H1 (cell line): ENCODE measurements around the gene CHRNA3. TPM values are rescaled to one million over a fixed set of nuclear protein-coding genes. Genes with fewer than 3 reads are reported as not detected.

Experiments
- CTCF ChIA-PET: fragments of 300-600 bp; sonication (Branson Sonifier 250); formaldehyde crosslinking; loops from one replicate; lab custom pipeline; 2021; ENCODE audit not compliant: partially characterized antibody; lab: Charles Lee
- POLR2A ChIA-PET: fragments of 300-600 bp; sonication (Branson Sonifier 250); formaldehyde crosslinking; loops from one replicate; lab custom pipeline; 2021; ENCODE audit warnings: inconsistent platforms; ENCODE audit not compliant: partially characterized antibody; lab: Charles Lee
- DNase-seq, 2 experiments: peaks; one replicate each; pipeline versions ENCODE4 v3.0.0 to v3.0.0-alpha.2; 2010 to 2022; ENCODE audit warnings: low spot score in 2 of 2, low read depth in 1 of 2, mixed read lengths in 1 of 2
- FAIRE-seq: peaks from 2 replicates; lab custom pipeline; 2011; peaks lifted over from hg19 to GRCh38; lab: Jason Lieb, UNC
- H2AFZ ChIP-seq: 2 replicates; pipeline ENCODE4 v1.8.1; 2012; ENCODE audit warnings: low read length, inconsistent platforms
- H2AK5ac ChIP-seq: 2 replicates; pipeline ENCODE4 v1.6.1; 2013; ENCODE audit warnings: low read depth, low read length
- H2BK120ac ChIP-seq: replicated peaks from 2 replicates; pipeline ENCODE3; 2013; ENCODE audit warnings: low read depth, low read length, inconsistent platforms
- H2BK12ac ChIP-seq: 2 replicates; pipeline ENCODE4 v1.6.1; 2013; ENCODE audit warnings: low read depth, low read length
- H2BK15ac ChIP-seq: 2 replicates; pipeline ENCODE4 v1.6.1; 2013; ENCODE audit warnings: low read length
- H2BK20ac ChIP-seq: 2 replicates; pipeline ENCODE4 v1.6.1; 2013; ENCODE audit warnings: low read length
- H2BK5ac ChIP-seq: 2 replicates; pipeline ENCODE4 v1.6.1; 2013; ENCODE audit warnings: low read depth, low read length
- H3K14ac ChIP-seq: 2 replicates; pipeline ENCODE4 v1.6.1; 2013; ENCODE audit warnings: inconsistent platforms; ENCODE audit not compliant: insufficient read length
- H3K18ac ChIP-seq: 2 replicates; pipeline ENCODE4 v1.6.1; 2013; ENCODE audit warnings: low read length; ENCODE audit errors: extremely low read depth
- H3K23ac ChIP-seq: 2 replicates; pipeline ENCODE4 v1.6.1; 2013; ENCODE audit warnings: inconsistent platforms; ENCODE audit not compliant: insufficient read length
- H3K23me2 ChIP-seq: 2 replicates; pipeline ENCODE4 v1.6.1; 2013; ENCODE audit warnings: low read depth, low read length
- H3K27ac ChIP-seq: 2 replicates; pipeline ENCODE4 v1.6.1; 2011; ENCODE audit warnings: low read depth, low read length, inconsistent platforms
- H3K27me3 ChIP-seq, 4 experiments: replicated peaks in 1 of 4; 1 replicate in 1 of 4; 2 replicates in 3 of 4; pipeline versions ENCODE4 v1.6.1 to v1.8.1; 2011 to 2013; ENCODE audit warnings: low read length in 3 of 4, mild to moderate bottlenecking in 3 of 4, inconsistent platforms in 2 of 4, mixed read lengths in 2 of 4, moderate library complexity in 1 of 4; ENCODE audit not compliant: control insufficient read depth in 3 of 4, insufficient read depth in 3 of 4; ENCODE audit errors: extremely low read depth in 1 of 4
- H3K36me3 ChIP-seq, 4 experiments: 2 replicates each; pipeline versions ENCODE4 v1.6.1 to v1.8.1; 2011 to 2013; ENCODE audit warnings: mild to moderate bottlenecking in 4 of 4, low read length in 3 of 4, moderate library complexity in 2 of 4, control low read depth in 1 of 4, inconsistent platforms in 1 of 4; ENCODE audit not compliant: insufficient read depth in 4 of 4, control insufficient read depth in 2 of 4
- H3K4ac ChIP-seq: replicated peaks from 2 replicates; pipeline ENCODE3; 2013; ENCODE audit warnings: low read length, low read depth, mixed read lengths, inconsistent platforms; ENCODE audit not compliant: insufficient read length
- H3K4me1 ChIP-seq, 4 experiments: replicated peaks in 1 of 4; 1 replicate in 1 of 4; 2 replicates in 3 of 4; pipeline versions ENCODE4 v1.6.1 to v1.8.1; 2011 to 2013; ENCODE audit warnings: low read length in 3 of 4, inconsistent platforms in 2 of 4, mixed read lengths in 1 of 4; ENCODE audit not compliant: insufficient read depth in 4 of 4, control insufficient read depth in 3 of 4
- H3K4me2 ChIP-seq, 2 experiments: 2 replicates each; pipeline versions ENCODE4 v1.6.1 to v1.8.1; 2011 to 2013; ENCODE audit warnings: low read depth in 2 of 2, low read length in 2 of 2, control low read depth in 1 of 2, inconsistent platforms in 1 of 2, mild to moderate bottlenecking in 1 of 2; ENCODE audit not compliant: insufficient read depth in 1 of 2
- H3K4me3 ChIP-seq, 4 experiments: fragments of 200-600, 300-600 bp in 1 of 4; sonication (generic), shearing (Covaris generic), sonication (Bioruptor Twin) in 1 of 4; 2 replicates each; pipeline versions ENCODE4 v1.5.1 to v1.8.1; 2011 to 2016; ENCODE audit warnings: low read length in 4 of 4, low read depth in 3 of 4, control low read depth in 2 of 4, inconsistent platforms in 2 of 4, mild to moderate bottlenecking in 2 of 4, mixed read lengths in 1 of 4, moderate library complexity in 1 of 4; ENCODE audit not compliant: insufficient read depth in 2 of 4; ENCODE audit errors: extremely low read depth in 1 of 4
- H3K56ac ChIP-seq: replicated peaks from 2 replicates; pipeline ENCODE3; 2013; ENCODE audit warnings: low read depth, mild to moderate bottlenecking, mixed read lengths, low read length, inconsistent platforms; ENCODE audit not compliant: insufficient read length
- H3K79me1 ChIP-seq: 2 replicates; pipeline ENCODE4 v1.6.1; 2013; ENCODE audit warnings: low read depth, low read length, control low read depth
- H3K79me2 ChIP-seq, 2 experiments: 2 replicates each; pipeline versions ENCODE4 v1.6.1 to v1.8.1; 2012 to 2013; ENCODE audit warnings: low read length in 2 of 2, mild to moderate bottlenecking in 2 of 2, inconsistent platforms in 1 of 2; ENCODE audit not compliant: insufficient read depth in 2 of 2, control insufficient read depth in 1 of 2
- H3K9ac ChIP-seq, 4 experiments: replicated peaks in 1 of 4; 1 replicate in 1 of 4; 2 replicates in 3 of 4; pipeline versions ENCODE4 v1.6.1 to v1.8.1; 2011 to 2013; ENCODE audit warnings: low read depth in 3 of 4, low read length in 3 of 4, control low read depth in 2 of 4, mild to moderate bottlenecking in 2 of 4, moderate library complexity in 2 of 4, inconsistent platforms in 1 of 4; ENCODE audit errors: extremely low read depth in 1 of 4
- H3K9me3 ChIP-seq, 2 experiments: 2 replicates each; pipeline versions ENCODE4 v1.6.1 to v1.8.1; 2012 to 2013; ENCODE audit warnings: mild to moderate bottlenecking in 2 of 2, moderate library complexity in 2 of 2, control low read depth in 1 of 2, inconsistent platforms in 1 of 2, low read depth in 1 of 2, low read length in 1 of 2, mixed read lengths in 1 of 2; ENCODE audit not compliant: insufficient read depth in 2 of 2
- H4K20me1 ChIP-seq, 2 experiments: replicated peaks in 1 of 2; 2 replicates each; pipeline versions ENCODE3 to v1.8.1; 2011 to 2013; ENCODE audit warnings: inconsistent platforms in 2 of 2, low read length in 2 of 2, mild to moderate bottlenecking in 1 of 2; ENCODE audit not compliant: insufficient read depth in 2 of 2, control insufficient read depth in 1 of 2
- H4K5ac ChIP-seq: 2 replicates; pipeline ENCODE4 v1.6.1; 2013; ENCODE audit warnings: low read length, low read depth, mixed read lengths, inconsistent platforms; ENCODE audit not compliant: insufficient read length
- H4K8ac ChIP-seq: 2 replicates; pipeline ENCODE4 v1.8.0; 2013; ENCODE audit warnings: mild to moderate bottlenecking, moderate library complexity, low read length, inconsistent platforms; ENCODE audit not compliant: insufficient read depth; ENCODE audit errors: extremely low read depth
- H4K91ac ChIP-seq: replicated peaks from 2 replicates; pipeline ENCODE3; 2013; ENCODE audit warnings: low read length, mixed read lengths, inconsistent platforms; ENCODE audit not compliant: insufficient read length
- BCL11A ChIP-seq, 2 experiments: IDR thresholded peaks; one replicate each; pipeline ENCODE4 v1.6.1; 2011; ENCODE audit warnings: low read depth in 2 of 2, low read length in 2 of 2, mild to moderate bottlenecking in 2 of 2
- CBX5 ChIP-seq: fragments of 300-800, 300-1000 bp; sonication (generic); IDR thresholded peaks from 2 replicates; pipeline ENCODE4 v1.7.1; 2016; ENCODE audit warnings: antibody characterized with exemption, low read length, low read depth
- CTBP2 ChIP-seq: IDR thresholded peaks from 2 replicates; pipeline ENCODE4 v1.7.0; 2011; ENCODE audit warnings: borderline replicate concordance, mild to moderate bottlenecking, moderate library complexity, mixed read lengths, low read length; ENCODE audit not compliant: insufficient read depth, insufficient read length
- GABPA ChIP-seq: IDR thresholded peaks from 2 replicates; pipeline ENCODE4 v1.6.1; 2011; ENCODE audit warnings: mild to moderate bottlenecking, low read length, moderate library complexity, borderline replicate concordance; ENCODE audit not compliant: insufficient read depth
- JUN ChIP-seq: IDR thresholded peaks from 2 replicates; pipeline ENCODE4 v1.6.1; 2011; ENCODE audit warnings: low read depth, mild to moderate bottlenecking, improper control_type of control experiment, low read length
- POLR2AphosphoS5 ChIP-seq: IDR thresholded peaks from 2 replicates; pipeline ENCODE4 v1.6.1; 2011; ENCODE audit warnings: low read depth, low read length
- POU5F1 ChIP-seq: IDR thresholded peaks from 2 replicates; pipeline ENCODE4 v1.6.1; 2011; ENCODE audit warnings: low read depth, mild to moderate bottlenecking, low read length, moderate library complexity
- RBBP5 ChIP-seq: IDR thresholded peaks from 2 replicates; pipeline ENCODE4 v1.7.1; 2012; ENCODE audit warnings: low read depth, mild to moderate bottlenecking, inconsistent platforms, low read length, moderate library complexity, borderline replicate concordance
- RFX5 ChIP-seq: IDR thresholded peaks from 2 replicates; pipeline ENCODE4 v1.6.1; 2011; ENCODE audit warnings: low read depth, low read length, improper control_type of control experiment, borderline replicate concordance
- SIX5 ChIP-seq: IDR thresholded peaks from 2 replicates; pipeline ENCODE4 v1.6.1; 2011; ENCODE audit warnings: mild to moderate bottlenecking, low read depth, low read length
- TBP ChIP-seq: IDR thresholded peaks from 2 replicates; pipeline ENCODE4 v1.6.1; 2011; ENCODE audit warnings: low read depth, low read length, improper control_type of control experiment
- USF2 ChIP-seq: IDR thresholded peaks from 2 replicates; pipeline ENCODE4 v1.6.1; 2011; ENCODE audit warnings: low read length, improper control_type of control experiment
- WGBS, 2 experiments: shearing (Covaris generic) in 1 of 2; methylation state at CpG; one replicate each; pipeline versions ENCODE4 v1.1.6 to v1.1.7; 2013 to 2015; ENCODE audit warnings: low lambda C conversion rate in 2 of 2, mixed read lengths in 2 of 2, inconsistent platforms in 1 of 2, low coverage in 1 of 2, missing lambda C conversion rate in 1 of 2; ENCODE audit not compliant: insufficient replicate concordance in 2 of 2, insufficient coverage in 1 of 2, insufficient read length in 1 of 2; ENCODE audit errors: extremely low coverage in 1 of 2, missing lambda C conversion rate in 1 of 2; 5-methylcytosine and 5-hydroxymethylcytosine counted together
- polyA plus RNA-seq, 7 experiments: library from polyadenylated mRNA; depleted of rRNA in 3 of 7; stranded (reverse) in 5 of 7; unstranded in 2 of 7; fragments of >200 nt in 5 of 7; fragments of 200-250 nt in 2 of 7; gene quantifications; 1 replicate in 5 of 7; 2 replicates in 1 of 7; 4 replicates in 1 of 7; pipeline versions ENCODE4 v1.2.1 to v1.2.3, GENCODE V29; 2011 to 2013; ENCODE audit warnings: missing spikeins in 2 of 7, mixed read lengths in 2 of 7
- total RNA-seq: library from RNA; stranded (reverse); fragmentation: NEBNext Ultra II Directional; extraction: Animal tissue kit (Norgen Biotek cat#: 25700); gene quantifications from 2 replicates; pipeline ENCODE4 v1.2.1, GENCODE V29; 2021

CHRNA3 gene
- total and polyA plus RNA-seq, 2 of the 8 experiments (the other 6 are each of a cell fraction or from before 2014, with no cell fraction given): 2.1 to 4.7 TPM

- no peaks in the 10 kb centered on the region; the same call in 1 of the 2 replicates for H3K23me2 ChIP-seq
- H3K27ac ChIP-seq: no peak overlapping the region
- H4K91ac ChIP-seq: no peak overlapping the region
- H3K9me3 ChIP-seq: no peaks in the 10 kb centered on the region
- peaks cover 0 to 3% (median 0%) of the 10 kb centered on the region in 4 experiments; a peak in 1 of 7 replicates for H3K4me1 ChIP-seq
- no peak overlapping the region for H2BK120ac ChIP-seq
- H3K56ac ChIP-seq: no peak overlapping the region
- peaks cover 4 to 10% (median 8%) of the 10 kb centered on the region in 4 experiments for H3K27me3 ChIP-seq
- no peak overlapping the region for H3K4me2 ChIP-seq
- H3K9ac ChIP-seq: no peak overlapping the region
- H4K20me1 ChIP-seq: no peaks in the 10 kb centered on the region
- no peak for DNase-seq
- no peak overlapping the region for H3K23ac ChIP-seq
- H4K8ac ChIP-seq: no peak overlapping the region
- H3K36me3 ChIP-seq: peaks cover 0 to 3% (median 0%) of the 10 kb centered on the region in 4 experiments; a peak in 1 of 8 replicates
- H2BK15ac ChIP-seq: no peak overlapping the region
- H2BK5ac ChIP-seq: no peak overlapping the region
- peaks cover 2% of the 10 kb centered on the region; the same call in 1 of the 2 replicates for H3K79me1 ChIP-seq
- no peak overlapping the region for H2BK20ac ChIP-seq
- H2AFZ ChIP-seq: no peak overlapping the region
- no peak overlapping the region for H3K4me3 ChIP-seq
- FAIRE-seq: no peak
- WGBS, 2 experiments: 86% methylated on average over 6 of the region's 6 CpGs; no CpG with 5 or more reads in 1 of the 2 experiments
- no peak overlapping the region for H3K18ac ChIP-seq
- POLR2A ChIA-PET: no interaction called here
- H4K5ac ChIP-seq: no peak overlapping the region
- H2AK5ac ChIP-seq: no peak overlapping the region
- no peak overlapping the region for H3K14ac ChIP-seq
- no peaks in the 10 kb centered on the region for H3K79me2 ChIP-seq
- H2BK12ac ChIP-seq: no peak overlapping the region
- no peak overlapping the region for H3K4ac ChIP-seq
- CTCF ChIA-PET: interaction anchor here (0.6 to 6.1 kb wide), 6 partner anchors 11 to 114 kb away, joined by 3 to 49 read pairs (median 4); no protein-coding TSS in a partner anchor
- no peak for TF ChIP-seq CBX5
- TF ChIP-seq POLR2AphosphoS5: no peak
- TF ChIP-seq CTBP2: no peak
- no peak for TF ChIP-seq USF2
- TF ChIP-seq BCL11A (IDR thresholded peaks at IDR 0.05; ENCODE audit: low read depth in 2 of 2, low read length in 2 of 2): no peak
- TF ChIP-seq TBP: no peak
- TF ChIP-seq JUN: no peak
- TF ChIP-seq RFX5: no peak
- no peak for TF ChIP-seq POU5F1
- TF ChIP-seq SIX5: no peak
- no peak for TF ChIP-seq RBBP5
- TF ChIP-seq GABPA: no peak
These were observed 5.7 kb upstream of the CHRNA3 start for GRCh38 chr15:78626381-78626995.
